HG03025 (cell line): ENCODE data around the gene LMTK2.

Experiments
- ATAC-seq: cut with Tn5 transposase; IDR thresholded peaks from one replicate; pipeline ENCODE4 v1.9.1; 2021; ENCODE audit warnings: mild to moderate bottlenecking, moderate library complexity; ENCODE audit not compliant: unreplicated experiment, low FRiP score

Gene LMTK2

DNA sequence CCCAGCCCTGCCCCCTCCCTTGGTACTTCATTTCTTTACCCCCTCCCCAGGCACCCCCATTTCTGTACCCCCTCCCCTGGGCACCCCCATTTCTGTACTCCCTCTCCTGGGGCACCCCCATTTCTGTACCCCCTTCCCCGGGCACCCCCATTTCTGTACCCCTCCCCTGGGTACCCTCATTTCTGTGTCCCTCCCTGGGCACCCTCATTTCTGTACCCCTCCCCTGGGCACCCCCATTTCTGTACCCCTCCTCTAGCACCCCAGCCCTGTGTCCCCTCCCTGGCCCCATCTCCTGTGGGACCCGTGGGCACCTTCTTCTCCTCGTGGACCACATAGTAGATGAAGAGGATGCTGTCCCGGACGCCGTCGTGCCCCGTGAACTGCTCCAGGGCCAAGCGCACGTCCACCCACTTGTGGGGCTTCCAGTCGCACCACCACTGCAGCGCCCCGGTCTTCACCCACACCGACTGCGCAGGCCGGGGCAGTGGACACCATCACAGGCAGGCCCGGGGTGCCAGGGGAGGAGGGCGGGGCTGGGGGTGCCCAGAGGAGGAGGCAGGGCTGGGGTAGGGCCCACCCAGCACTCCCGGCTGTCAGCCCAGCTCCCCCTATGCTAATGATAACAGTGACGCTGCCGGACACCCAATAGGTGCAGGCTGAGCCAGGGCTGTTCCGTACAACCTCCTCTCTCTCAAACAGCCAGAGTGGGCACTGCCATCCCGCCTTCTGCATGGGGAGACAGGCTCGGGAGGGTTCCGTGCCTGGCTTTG is 125.0 kb downstream of the LMTK2 start:
- ATAC-seq = no peak

DNA sequence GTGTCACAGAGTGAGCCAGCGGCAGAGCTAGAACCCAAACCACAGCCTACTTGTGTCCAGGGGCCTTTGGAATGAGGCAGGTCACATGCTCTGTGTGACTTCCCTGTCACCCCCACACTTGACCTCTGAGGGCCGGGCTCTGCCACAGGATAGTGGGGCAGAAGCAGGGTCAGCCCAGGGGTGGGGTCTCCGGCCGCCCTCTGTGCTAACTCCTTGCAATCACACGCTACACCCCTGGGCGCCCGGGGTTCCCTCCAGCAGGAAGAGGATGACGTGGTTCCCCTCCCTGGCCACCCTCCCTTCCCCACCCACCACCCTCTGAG is 125.6 kb downstream of the LMTK2 start:
- ATAC-seq = no peak

DNA sequence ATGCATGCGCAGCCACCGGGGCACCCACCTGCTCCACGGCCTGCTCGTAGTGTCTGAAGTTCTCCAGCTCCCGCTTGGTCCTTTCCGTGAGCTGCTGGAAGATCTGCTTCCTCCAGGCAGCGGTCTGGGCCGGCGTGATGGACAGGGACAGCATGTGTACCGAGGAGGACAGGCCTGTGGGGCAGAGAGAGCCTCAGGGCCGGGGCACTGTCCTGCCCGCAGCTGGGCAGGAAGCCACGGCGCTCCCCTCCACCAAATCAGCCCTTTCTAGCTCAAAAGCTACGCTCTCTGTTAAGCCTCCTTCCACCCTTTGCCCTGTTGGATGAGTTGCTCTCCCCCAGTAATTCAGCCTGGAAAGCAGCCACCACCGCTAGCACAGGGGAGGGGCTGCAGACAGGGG is 126.1 kb downstream of the LMTK2 start:
- ATAC-seq = no peak

GRCh38 chr7:98233219-98234070 is 126.8 kb downstream of the LMTK2 start:
- no peak for ATAC-seq

DNA sequence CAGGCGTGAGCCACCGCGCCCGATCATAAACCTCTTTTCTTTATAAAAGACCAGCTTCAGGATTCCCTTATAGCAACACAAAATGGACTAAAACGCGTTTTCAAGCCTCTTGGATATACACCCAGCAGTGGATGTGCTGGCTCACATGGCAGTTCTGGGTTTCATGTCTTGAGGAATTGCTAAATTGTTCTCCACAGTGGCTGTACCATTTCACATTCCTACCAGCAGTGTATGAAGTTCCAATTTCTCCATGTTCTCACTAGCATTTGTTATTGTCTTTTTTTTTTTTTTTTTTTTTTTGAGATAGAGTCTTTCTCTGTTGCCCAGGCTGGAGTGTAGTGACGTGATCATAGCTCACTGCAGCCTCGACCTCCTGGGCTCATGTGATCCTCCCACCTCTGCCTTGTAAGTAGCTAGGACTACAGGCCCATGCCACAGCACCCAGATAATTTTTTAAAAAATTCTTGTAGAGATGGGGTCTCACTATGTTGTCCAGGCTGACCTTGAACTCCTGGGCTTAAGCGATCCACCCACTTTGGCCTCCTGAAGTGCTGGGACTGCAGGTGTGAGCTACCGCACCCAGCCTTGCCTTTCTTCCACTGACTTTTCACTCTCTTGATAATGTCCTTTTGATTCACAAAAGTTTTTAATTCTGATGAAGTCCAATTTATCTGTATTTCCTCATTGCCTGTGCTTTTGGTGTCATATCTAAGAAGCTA is 127.9 kb downstream of the LMTK2 start:
- no peak for ATAC-seq

GRCh38 chr7:98235901-98236300 is 129.2 kb downstream of the LMTK2 start:
- ATAC-seq = no peak

- no peak for ATAC-seq
These were observed 129.9 kb downstream of the LMTK2 start for GRCh38 chr7:98236355-98237185.

DNA sequence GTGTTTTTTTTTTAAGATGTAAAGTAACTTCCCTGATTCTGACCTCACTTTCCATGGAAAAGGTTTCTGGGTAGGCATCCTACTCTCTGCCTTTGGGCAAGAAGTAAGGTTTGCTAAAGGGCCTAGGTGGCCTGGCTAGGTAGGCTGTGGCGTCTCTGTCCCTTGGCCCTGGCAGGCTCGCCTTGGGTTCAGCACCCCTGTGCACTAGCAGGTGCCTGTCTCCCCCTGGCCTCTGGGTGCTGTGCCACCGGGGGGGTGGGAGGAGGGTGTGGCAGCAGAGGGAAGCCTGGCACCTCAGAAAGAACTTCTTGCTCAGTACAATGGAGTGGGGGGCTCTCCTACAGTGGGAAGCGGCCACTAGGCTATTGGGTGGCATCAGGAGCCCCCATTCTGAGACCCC is 131.4 kb downstream of the LMTK2 start:
- no peak for ATAC-seq

- no peak for ATAC-seq
These were observed 132.3 kb downstream of the LMTK2 start for GRCh38 chr7:98238976-98239375.

- ATAC-seq = no peak
These were observed 134.5 kb downstream of the LMTK2 start for GRCh38 chr7:98240961-98241673.

GRCh38 chr7:98241674-98242241 is 135.1 kb downstream of the LMTK2 start:
- ATAC-seq = no peak

DNA sequence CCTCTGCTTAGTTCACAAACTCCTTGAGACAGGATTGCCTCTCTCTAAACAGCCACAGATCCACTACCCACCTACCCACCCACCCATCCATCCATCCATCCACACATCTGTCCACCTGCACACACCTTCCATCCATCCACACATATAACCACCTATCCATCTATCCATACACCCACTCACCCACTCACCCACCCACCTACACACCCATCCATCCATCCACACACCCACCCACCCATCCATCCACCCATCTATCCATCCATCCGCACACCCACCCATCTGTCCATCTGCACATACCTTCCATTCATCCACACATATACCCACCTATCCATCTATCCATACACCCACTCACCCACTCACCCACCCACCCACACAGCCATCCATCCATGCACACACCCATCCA is 135.7 kb downstream of the LMTK2 start:
- no peak for ATAC-seq

- ATAC-seq = no peak
These were observed 136.3 kb downstream of the LMTK2 start for GRCh38 chr7:98242934-98243333.

- no peak for ATAC-seq
These were observed 138.2 kb downstream of the LMTK2 start for GRCh38 chr7:98244871-98245270.

DNA sequence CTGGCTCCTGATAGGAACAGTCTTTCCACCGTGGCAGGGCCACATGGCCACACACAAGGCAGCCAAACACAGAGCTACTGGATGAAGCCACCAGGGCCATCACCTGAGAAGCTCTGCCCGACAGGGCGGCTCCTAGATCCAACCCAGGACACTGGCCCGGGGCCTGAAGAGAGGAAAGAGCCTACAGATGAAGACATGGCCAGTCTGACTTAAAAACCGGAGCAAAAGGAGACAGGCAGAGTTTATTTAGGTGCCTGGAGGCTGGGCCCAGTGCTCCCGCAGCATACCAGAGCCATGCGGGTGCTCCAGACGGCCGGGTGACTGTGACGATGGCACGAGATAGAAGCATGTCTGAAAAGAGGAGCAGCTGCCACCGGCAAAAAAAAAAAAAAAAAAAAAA is 141.5 kb downstream of the LMTK2 start:
- ATAC-seq = no peak

DNA sequence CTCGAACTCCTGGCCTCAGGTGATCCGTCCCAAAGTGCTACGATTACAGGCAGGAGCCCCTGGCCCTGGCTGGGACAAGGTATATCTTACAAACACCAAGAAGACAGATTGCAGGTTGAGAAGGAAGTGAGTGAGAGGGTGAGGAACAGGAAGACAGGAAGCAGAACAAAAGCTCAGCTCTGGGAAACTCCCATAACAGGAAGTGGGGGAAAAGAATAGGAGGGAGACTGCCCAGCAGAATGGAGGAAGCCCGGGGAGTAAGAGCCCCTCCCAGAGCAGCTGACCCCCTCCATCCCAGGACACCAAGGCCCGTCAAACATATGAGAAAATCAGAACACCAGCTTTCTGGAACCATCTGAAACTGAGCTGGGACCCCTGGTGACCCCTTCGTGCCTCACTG is 142.4 kb downstream of the LMTK2 start:
- ATAC-seq = no peak

DNA sequence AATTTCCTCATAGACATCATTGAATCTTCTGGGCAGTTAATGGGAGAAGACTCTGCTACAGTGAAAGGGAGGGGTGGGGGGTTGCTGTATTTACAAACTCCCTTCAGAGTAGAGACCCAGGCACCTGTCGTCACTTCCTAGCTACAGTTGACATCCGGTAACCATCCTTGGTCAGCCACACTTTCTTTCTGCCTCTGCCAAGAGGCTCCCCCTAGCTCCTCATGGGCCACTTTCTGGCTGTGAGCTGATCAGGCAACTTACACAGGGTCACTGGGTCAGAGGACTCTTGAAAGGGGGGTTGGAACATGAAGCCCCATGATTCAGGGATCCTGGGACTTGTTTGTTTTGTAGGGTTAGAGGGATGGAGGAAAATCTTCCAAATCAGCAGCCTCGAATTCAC is 144.1 kb downstream of the LMTK2 start:
- no peak for ATAC-seq

DNA sequence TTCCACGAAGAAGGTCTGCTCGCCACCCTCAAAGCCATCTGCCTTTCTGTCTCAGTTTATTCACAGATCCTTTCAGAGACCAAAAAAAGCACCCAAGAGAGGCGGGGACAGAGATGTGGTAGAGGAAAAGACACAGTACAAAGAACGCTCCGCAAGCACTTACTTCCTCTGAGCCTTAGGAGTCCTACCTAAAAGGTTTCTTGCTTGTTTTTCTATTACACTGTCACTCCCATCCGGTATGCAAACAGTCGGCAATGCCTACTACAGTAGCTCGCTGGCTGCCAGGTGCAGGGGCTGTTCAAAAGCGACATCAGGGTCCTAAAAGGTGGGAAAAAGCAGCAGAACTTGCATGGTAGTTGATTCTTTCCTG is 144.6 kb downstream of the LMTK2 start:
- peak; percentile 35 for ATAC-seq

DNA sequence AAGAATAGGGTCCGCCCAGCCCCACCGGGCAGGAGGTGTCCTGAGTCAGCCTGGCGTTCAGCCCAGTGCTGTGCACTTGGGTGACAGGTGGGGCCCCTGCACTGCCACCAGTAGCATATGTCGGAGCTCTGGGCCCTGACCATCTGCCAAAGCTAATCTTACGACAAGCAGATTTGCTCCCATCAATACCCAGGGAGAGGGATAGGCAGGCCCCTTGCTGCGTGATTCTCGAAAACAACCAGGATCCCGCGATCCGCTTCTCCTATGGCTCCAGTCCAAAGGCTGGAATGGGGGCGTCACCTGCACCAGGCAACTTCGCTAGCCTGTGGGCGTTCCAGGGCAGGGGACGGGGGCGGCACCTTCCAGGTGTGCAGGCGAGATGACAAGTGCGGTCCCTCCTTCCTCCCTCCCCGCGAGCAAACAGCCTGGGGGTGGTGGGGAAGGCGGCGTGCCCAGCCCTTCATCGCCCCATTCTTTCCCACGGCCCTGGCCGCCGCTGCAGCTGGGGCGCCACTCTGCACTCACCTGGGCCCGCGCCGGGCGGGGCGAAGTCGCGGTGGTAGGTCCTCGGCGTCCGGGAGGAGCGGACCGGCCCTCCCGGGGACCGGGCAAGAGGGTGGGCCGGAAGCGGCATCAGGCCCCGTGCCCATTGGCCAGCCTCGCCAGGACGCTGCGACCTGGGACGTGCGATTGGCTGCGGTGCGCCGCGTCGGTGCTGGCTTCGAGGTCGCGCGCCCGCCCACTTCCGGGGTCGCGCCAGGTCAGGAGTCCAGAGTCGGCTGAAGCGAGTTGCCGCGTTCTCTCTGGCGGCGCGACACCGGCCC is 145.2 kb downstream of the LMTK2 start, which contains the start of gene TECPR1:
TSS of gene TECPR1 (minus strand) at position 632 of the 824 bp plus-strand sequence. CDS start 6,086 bp downstream, outside the sequence.
- peak; percentile 92 for ATAC-seq
